GM12892 (cell line): ENCODE results near the gene PFKFB3.

Experiments
- POLR2A ChIP-seq: IDR thresholded peaks from 2 replicates; pipeline ENCODE4 v1.6.1; 2011; ENCODE audit warnings: low read depth, low read length, control low read depth
- POLR2AphosphoS5 ChIP-seq: IDR thresholded peaks from 2 replicates; pipeline ENCODE4 v1.6.1; 2011; ENCODE audit warnings: low read depth, low read length, control low read depth
- TAF1 ChIP-seq: IDR thresholded peaks from 2 replicates; pipeline ENCODE4 v1.6.1; 2011; ENCODE audit warnings: low read depth, mild to moderate bottlenecking, control low read depth, low read length, borderline replicate concordance

- no peak for TF ChIP-seq POLR2AphosphoS5
- TF ChIP-seq POLR2A: no peak
- no peak for TF ChIP-seq TAF1
Measured at GRCh38 chr10:6237199-6237530, 34.4 kb downstream of the PFKFB3 start.
